Heart right ventricle (tissue), 16 donors: ENCODE measurements around the gene SPANXD. TPM values are rescaled to one million over a fixed set of nuclear protein-coding genes. Genes with fewer than 3 reads are reported as not detected.

Experiments
- ATAC-seq, 8 donors: fragments of 200-7000 bp; cut with Tn5 transposase; one replicate each; pipeline ENCODE4 v1.9.1; 2020; ENCODE audit warnings: mild to moderate bottlenecking in 8 of 8, moderate library complexity in 8 of 8, moderate number of reproducible peaks in 1 of 8
- DNase-seq, 2 donors: peaks; one replicate each; pipeline ENCODE4 v3.0.0-alpha.2; 2020
- H3K27ac ChIP-seq, 10 donors: fragments of 200-600 bp; sonication (generic) in 2 of 10; one replicate each; pipeline versions ENCODE4 v1.5.0 to v1.8.0; 2020 to 2022; ENCODE audit warnings: mild to moderate bottlenecking in 3 of 10
- H3K27me3 ChIP-seq, 7 donors: fragments of 200-600 bp; one replicate each; pipeline ENCODE4 v1.8.0; 2021 to 2022; ENCODE audit warnings: mild to moderate bottlenecking in 2 of 7
- H3K36me3 ChIP-seq, 9 donors: fragments of 200-600 bp; sonication (generic) in 1 of 9; one replicate each; pipeline versions ENCODE4 v1.5.0 to v1.8.0; 2020 to 2022; ENCODE audit warnings: mild to moderate bottlenecking in 2 of 9
- H3K4me1 ChIP-seq, 9 donors: fragments of 200-600 bp; sonication (generic) in 1 of 9; one replicate each; pipeline versions ENCODE4 v1.5.0 to v1.8.0; 2020 to 2022; ENCODE audit warnings: mild to moderate bottlenecking in 4 of 9
- H3K4me3 ChIP-seq, 10 donors: fragments of 200-600 bp; sonication (generic) in 2 of 10; one replicate each; pipeline versions ENCODE4 v1.5.0 to v1.8.0; 2020 to 2022; ENCODE audit warnings: mild to moderate bottlenecking in 7 of 10, moderate library complexity in 2 of 10
- H3K9me3 ChIP-seq, 11 donors: fragments of 200-600 bp in 10 of 11; sonication (generic) in 2 of 11; one replicate each; pipeline versions ENCODE4 v1.5.0 to v1.8.0; 2013 to 2022; ENCODE audit warnings: mild to moderate bottlenecking in 2 of 11, control low read depth in 1 of 11, moderate library complexity in 1 of 11
- CTCF ChIP-seq, 9 donors: fragments of 200-600 bp; sonication (generic) in 2 of 9; IDR thresholded peaks; one replicate each; pipeline versions ENCODE4 v1.5.0 to v1.8.0; 2021 to 2022; ENCODE audit warnings: antibody characterized with exemption in 9 of 9, mild to moderate bottlenecking in 5 of 9, moderate library complexity in 1 of 9
- WGBS, 2 donors: extraction: QIAGEN DNeasy Blood & Tissue Kit; methylation state at CpG; one replicate each; pipeline ENCODE4 v1.1.7; 2013; ENCODE audit warnings: inconsistent platforms in 1 of 2; 5-methylcytosine and 5-hydroxymethylcytosine counted together
- intact Hi-C, 10 donors: fragments of 100-400 bp; cut with DNase I; formaldehyde crosslinking; loops; one replicate each; pipeline versions ENCODE4 v1.11.1 to v1.14.2; 2022
- polyA plus RNA-seq, 2 donors: library from polyadenylated mRNA; stranded (reverse); fragments of 200-250 nt; gene quantifications; one replicate each; pipeline ENCODE4 v1.2.3, GENCODE V29; 2013
- total RNA-seq, 10 donors: library from RNA; stranded (reverse); fragmentation: NEBNext Ultra II Directional in 3 of 10; extraction: Animal tissue kit (Norgen Biotek cat#: 25700) in 3 of 10; gene quantifications; one replicate each; pipeline versions ENCODE4 v1.2.1 to v1.2.4, GENCODE V29; 2021 to 2023
- donor health status: Arrhythmogenic right ventricular cardiomyopathy.
- donor health status: ischemic (EF 13 %, LVEDD 7.1; RV severe dilation, severe dysfunction).
- donor health status: healthy with polysubstance abuse.
- donor health status: DM: no; HTN: yes; CAD: no.
- donor health status: DM: no; HTN: no; CAD: no.
- donor health status: ischemic (EF 25% LVEDD 6.9; RV normal size, moderate dysfunction).
- donor health status: ischemic (EF 25% LVEDD 5.7; RV mildly dilated, moderate dysfunction).
- donor health status: healthy.
- donor health status: DM: yes; HTN: yes; CAD: no.
- donor health status: Ischemic cardiomyopathy.
- donor health status: ischemic (EF 35%, LVEDD 5.7; RV mildly dilated, moderate dysfunction).
- donor health status: nonischemic (EF 11% LVEDD 7.7; RV severe dilation, severe dysfunction).
- donor health status: DM: yes; HTN: yes; CAD: no.
- donor health status: PGD.
- donor health status: ischemic (EF 29% LVEDD 5.4; RV normal size, mild dysfunction).
- donor health status: nonischemic (EF 23%, LVEDD 6.1; RV moderate dilation, normal function).

SPANXD gene
- total and polyA plus RNA-seq, 12 donors = not detected

GRCh38 chrX:141724186-141724585, 25.6 kb upstream of the SPANXD start:
- no peak overlapping the region for H3K27ac ChIP-seq
- no peaks in the 10 kb centered on the region for H3K9me3 ChIP-seq
- intact Hi-C loops = no loop called here
- no peaks in the 10 kb centered on the region for H3K27me3 ChIP-seq
- no peak overlapping the region for H3K4me3 ChIP-seq
- TF ChIP-seq CTCF (IDR thresholded peaks at IDR 0.05) = no peak
- H3K4me1 ChIP-seq = no peaks in the 10 kb centered on the region
- no peaks in the 10 kb centered on the region for H3K36me3 ChIP-seq
- no peak for ATAC-seq
- DNase-seq = no peak
- WGBS, 2 donors = 53 to 55% methylated on average over 3 of the region's 3 CpGs

- Histone ChIP-seq H3K9me3 (no peaks in the 10 kb centered on the region), H3K4me3 (no peak overlapping the region), H3K36me3 (no peaks in the 10 kb centered on the region), H3K27ac (no peak overlapping the region), H3K4me1 (no peaks in the 10 kb centered on the region), H3K27me3 (no peaks in the 10 kb centered on the region)
- ATAC-seq (no peak), DNase-seq (no peak)
- 59 to 70% methylated on average over 3 of the region's 3 CpGs for WGBS, 2 donors
- intact Hi-C loops = no loop called here
- TF ChIP-seq CTCF (IDR thresholded peaks at IDR 0.05) = no peak
Observed at GRCh38 chrX:141714680-141715079, 16.1 kb upstream of the SPANXD start.

GRCh38 chrX:141701072-141701471, 2.5 kb upstream of the SPANXD start:
- Histone ChIP-seq H3K4me1 (no peaks in the 10 kb centered on the region), H3K27me3 (no peaks in the 10 kb centered on the region), H3K4me3 (no peak overlapping the region), H3K9me3 (peaks cover 0 to 4% (median 0%) of the 10 kb centered on the region in 11 donors), H3K36me3 (no peaks in the 10 kb centered on the region), H3K27ac (no peak overlapping the region)
- intact Hi-C loops = no loop called here
- 40 to 42% methylated on average over 4 of the region's 4 CpGs for WGBS, 2 donors
- DNase-seq (no peak), ATAC-seq (no peak)
- no peak for TF ChIP-seq CTCF (IDR thresholded peaks at IDR 0.05)

- ATAC-seq = no peak
- H3K27ac ChIP-seq = no peak overlapping the region
- WGBS, 2 donors = 76 to 81% methylated on average over 2 of the region's 2 CpGs
- no peak overlapping the region for H3K4me3 ChIP-seq
- no peaks in the 10 kb centered on the region for H3K36me3 ChIP-seq
- peaks cover 0 to 3% (median 0%) of the 10 kb centered on the region in 11 donors for H3K9me3 ChIP-seq
- H3K4me1 ChIP-seq = no peaks in the 10 kb centered on the region
- no peak for DNase-seq
- no peaks in the 10 kb centered on the region for H3K27me3 ChIP-seq
- intact Hi-C loops = no loop called here
- no peak for TF ChIP-seq CTCF (IDR thresholded peaks at IDR 0.05)
Observed at GRCh38 chrX:141673946-141674345, 24.6 kb downstream of the SPANXD start.

GRCh38 chrX:141669689-141670088, 28.9 kb downstream of the SPANXD start:
- H3K27ac ChIP-seq = no peak overlapping the region
- no peak for TF ChIP-seq CTCF (IDR thresholded peaks at IDR 0.05)
- H3K4me1 ChIP-seq = no peaks in the 10 kb centered on the region
- no peak for ATAC-seq
- no peaks in the 10 kb centered on the region for H3K27me3 ChIP-seq
- intact Hi-C loops = no loop called here
- DNase-seq = no peak
- H3K36me3 ChIP-seq = no peaks in the 10 kb centered on the region
- 53 to 84% methylated on average over 1 of the region's 1 CpG for WGBS, 2 donors
- H3K9me3 ChIP-seq = no peaks in the 10 kb centered on the region
- no peak overlapping the region for H3K4me3 ChIP-seq
